ENCODE measurements around the gene SAFB. TPM values are rescaled to one million over a fixed set of nuclear protein-coding genes. Genes with fewer than 3 reads are reported as not detected.
A peak's percentile ranks its signal among the peaks of the same experiment; 100 is the strongest.

SAFB gene
- polyA plus RNA-seq, 10 donors = 73.7 to 106 (median 90.6) TPM

GRCh38 chr19:5624018-5624663 lies 1.3 kb downstream of the SAFB start:
- DNase-seq = peak in 2 of 3 donors; percentile 39 to 63

- peak in 1 of 3 donors; percentile 5 for DNase-seq
Observed at GRCh38 chr19:5624741-5625278, 1.9 kb downstream of the SAFB start.

GRCh38 chr19:5625641-5626040 lies 2.8 kb downstream of the SAFB start:
- DNase-seq = no peak

- DNase-seq = peak; percentile 31 to 51 (median 44)
Observed at GRCh38 chr19:5627395-5627904, 4.6 kb downstream of the SAFB start.

- no peak for DNase-seq
Observed at GRCh38 chr19:5628461-5628860, 5.6 kb downstream of the SAFB start.

- DNase-seq = no peak
Observed at GRCh38 chr19:5628919-5629481, 6.1 kb downstream of the SAFB start.

GRCh38 chr19:5631567-5632240 lies 8.8 kb downstream of the SAFB start:
- DNase-seq = no peak

GRCh38 chr19:5632241-5632612 lies 9.3 kb downstream of the SAFB start:
- DNase-seq = no peak

GRCh38 chr19:5632657-5633056 lies 9.8 kb downstream of the SAFB start:
- no peak for DNase-seq

GRCh38 chr19:5635427-5635826 lies 12.5 kb downstream of the SAFB start:
- no peak for DNase-seq

GRCh38 chr19:5637971-5638370 lies 15.1 kb downstream of the SAFB start:
- DNase-seq = no peak

GRCh38 chr19:5641171-5641570 lies 18.3 kb downstream of the SAFB start:
- DNase-seq = no peak

GRCh38 chr19:5642204-5642603 lies 19.3 kb downstream of the SAFB start:
- no peak for DNase-seq

GRCh38 chr19:5643060-5643459 lies 20.2 kb downstream of the SAFB start:
- DNase-seq = no peak

GRCh38 chr19:5644037-5644436 lies 21.2 kb downstream of the SAFB start:
- DNase-seq = no peak

GRCh38 chr19:5645409-5645808 lies 22.5 kb downstream of the SAFB start:
- no peak for DNase-seq

GRCh38 chr19:5646703-5647102 lies 23.8 kb downstream of the SAFB start:
- DNase-seq = no peak

GRCh38 chr19:5648464-5648863 lies 25.6 kb downstream of the SAFB start:
- DNase-seq = no peak

GRCh38 chr19:5651361-5651760 lies 28.5 kb downstream of the SAFB start:
- no peak for DNase-seq

GRCh38 chr19:5652261-5652660 lies 29.4 kb downstream of the SAFB start:
- no peak for DNase-seq

GRCh38 chr19:5654931-5655330 lies 32.0 kb downstream of the SAFB start:
- no peak for DNase-seq

- DNase-seq = no peak
Observed at GRCh38 chr19:5655412-5655811, 32.5 kb downstream of the SAFB start.

GRCh38 chr19:5661483-5661882 lies 38.6 kb downstream of the SAFB start:
- no peak for DNase-seq
